ENCODE data around the gene RASA2. TPM values are rescaled to one million over a fixed set of nuclear protein-coding genes. Genes with fewer than 3 reads are reported as not detected.

The RASA2 gene
- polyA plus RNA-seq, 1 of the 3 experiments (the other 2 are of a cell fraction), result 2.4 TPM

DNA sequence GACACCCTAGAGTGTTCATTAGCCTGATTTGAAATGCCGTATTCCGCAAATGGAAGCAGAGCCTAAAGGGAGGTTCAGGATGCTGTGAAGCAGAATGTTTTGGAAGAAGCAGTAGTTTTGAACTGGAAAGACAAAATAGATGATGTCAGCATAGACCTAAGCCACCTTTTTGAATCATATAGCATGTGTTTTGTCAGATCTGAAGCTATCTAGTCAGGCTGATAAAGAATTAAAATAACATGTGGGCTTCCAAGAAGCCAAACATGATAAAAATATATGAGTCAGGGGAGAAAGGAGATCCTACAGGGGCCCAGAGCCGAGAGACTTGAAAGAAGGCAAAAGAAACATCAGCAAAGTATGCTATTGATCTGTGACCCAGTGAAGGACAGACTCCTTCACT is 47.2 kb upstream of the RASA2 start (continued):
- TF ChIP-seq, protein P1, sequence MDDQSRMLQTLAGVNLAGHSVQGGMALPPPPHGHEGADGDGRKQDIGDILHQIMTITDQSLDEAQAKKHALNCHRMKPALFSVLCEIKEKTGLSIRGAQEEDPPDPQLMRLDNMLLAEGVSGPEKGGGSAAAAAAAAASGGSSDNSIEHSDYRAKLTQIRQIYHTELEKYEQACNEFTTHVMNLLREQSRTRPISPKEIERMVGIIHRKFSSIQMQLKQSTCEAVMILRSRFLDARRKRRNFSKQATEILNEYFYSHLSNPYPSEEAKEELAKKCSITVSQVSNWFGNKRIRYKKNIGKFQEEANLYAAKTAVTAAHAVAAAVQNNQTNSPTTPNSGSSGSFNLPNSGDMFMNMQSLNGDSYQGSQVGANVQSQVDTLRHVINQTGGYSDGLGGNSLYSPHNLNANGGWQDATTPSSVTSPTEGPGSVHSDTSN (IDR thresholded peaks at IDR 0.05), result no peak
- TF ChIP-seq NRF1 (IDR thresholded peaks at IDR 0.05; ENCODE audit: low read depth, low read length) (no peak), EP300 (IDR thresholded peaks at IDR 0.05; ENCODE audit: borderline replicate concordance in 1 of 2, low read depth in 1 of 2, low read length in 1 of 2) (no peak), EZH2phosphoT487 (IDR thresholded peaks at IDR 0.05; ENCODE audit: borderline replicate concordance, low read depth) (no peak), RAD21 (IDR thresholded peaks at IDR 0.05; ENCODE audit: low read length) (no peak), FOXJ3 (CRISPR knock-in tag; IDR thresholded peaks at IDR 0.05) (no peak), TCF12 (IDR thresholded peaks at IDR 0.05) (no peak), POLR2AphosphoS5 (IDR thresholded peaks at IDR 0.05; ENCODE audit: low read depth, low read length) (no peak), TEAD4 (IDR thresholded peaks at IDR 0.05; ENCODE audit: borderline replicate concordance, insufficient read depth) (no peak)
- TF ChIP-seq, protein P2, sequence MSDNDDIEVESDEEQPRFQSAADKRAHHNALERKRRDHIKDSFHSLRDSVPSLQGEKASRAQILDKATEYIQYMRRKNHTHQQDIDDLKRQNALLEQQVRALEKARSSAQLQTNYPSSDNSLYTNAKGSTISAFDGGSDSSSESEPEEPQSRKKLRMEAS (IDR thresholded peaks at IDR 0.05; ENCODE audit: low read depth), result no peak

GRCh38 chr3:141440942-141441341 is 45.9 kb upstream of the RASA2 start:
- no peak for DNase-seq
- no peaks in the 10 kb centered on the region for H3K27me3 ChIP-seq (ENCODE audit: insufficient read depth)
- peaks cover 45 to 46% of the 10 kb centered on the region in 2 experiments for H3K36me3 ChIP-seq (replicated peaks in 1 of 2; ENCODE audit: control insufficient read depth in 1 of 2, insufficient read depth in 2 of 2, low read length in 1 of 2)
- H3K79me2 ChIP-seq (ENCODE audit: insufficient read depth), result peaks cover 35% of the 10 kb centered on the region; the same call in 1 of the 2 replicates
- H3K4me3 ChIP-seq (ENCODE audit: low read depth in 2 of 2, low read length in 1 of 2), result no peak overlapping the region
- H4K20me1 ChIP-seq (ENCODE audit: insufficient read depth), result no peaks in the 10 kb centered on the region
- 95% methylated on average over 3 of the region's 3 CpGs for WGBS (ENCODE audit: low lambda C conversion rate)
- H3K9ac ChIP-seq, result no peak overlapping the region
- ChIA-PET POLR2A (no interaction called here), CTCF (interaction anchor here (0.6 to 5.3 kb wide), 12 partner anchors 9 to 81 kb away, joined by 3 to 28 read pairs (median 5); no protein-coding TSS in a partner anchor)
- no peak overlapping the region for H3K4me2 ChIP-seq
- H3K9me2 ChIP-seq, result no peaks in the 10 kb centered on the region
- H3K9me3 ChIP-seq, result no peaks in the 10 kb centered on the region
- H3K27ac ChIP-seq (ENCODE audit: low read depth in 2 of 2, low read length in 1 of 2), result peak overlapping the region in 1 of 2 experiments; percentile 51; a peak in 2 of 4 replicates
- H3K4me1 ChIP-seq (ENCODE audit: control insufficient read depth in 1 of 2, insufficient read depth in 2 of 2, low read depth in 1 of 2, low read length in 1 of 2), result peaks cover 3 to 9% of the 10 kb centered on the region in 2 experiments; a peak in 3 of 4 replicates
- peaks cover 29% of the 10 kb centered on the region for H3F3A ChIP-seq (replicated peaks; ENCODE audit: insufficient read depth)
- H2AFZ ChIP-seq (ENCODE audit: low read depth), result 0 out of 2 replicates have a peak overlapping the region, but pooled peaks have one; percentile 38
- TF ChIP-seq RCOR1 (IDR thresholded peaks at IDR 0.05; ENCODE audit: low read length) (no peak), TAF1 (IDR thresholded peaks at IDR 0.05; ENCODE audit: borderline replicate concordance, low read depth, low read length) (no peak), NRF1 (IDR thresholded peaks at IDR 0.05; ENCODE audit: low read depth, low read length) (no peak), ELF1 (IDR thresholded peaks at IDR 0.05) (no peak), FOSL2 (IDR thresholded peaks at IDR 0.05; ENCODE audit: borderline replicate concordance, low read depth) (no peak), SMC3 (IDR thresholded peaks at IDR 0.05; ENCODE audit: low read depth, low read length) (no peak), EP300 (IDR thresholded peaks at IDR 0.05; ENCODE audit: borderline replicate concordance in 1 of 2, low read depth in 1 of 2, low read length in 1 of 2) (no peak), IRF3 (IDR thresholded peaks at IDR 0.05; ENCODE audit: low read depth, low read length) (no peak)
- TF ChIP-seq, protein P3, sequence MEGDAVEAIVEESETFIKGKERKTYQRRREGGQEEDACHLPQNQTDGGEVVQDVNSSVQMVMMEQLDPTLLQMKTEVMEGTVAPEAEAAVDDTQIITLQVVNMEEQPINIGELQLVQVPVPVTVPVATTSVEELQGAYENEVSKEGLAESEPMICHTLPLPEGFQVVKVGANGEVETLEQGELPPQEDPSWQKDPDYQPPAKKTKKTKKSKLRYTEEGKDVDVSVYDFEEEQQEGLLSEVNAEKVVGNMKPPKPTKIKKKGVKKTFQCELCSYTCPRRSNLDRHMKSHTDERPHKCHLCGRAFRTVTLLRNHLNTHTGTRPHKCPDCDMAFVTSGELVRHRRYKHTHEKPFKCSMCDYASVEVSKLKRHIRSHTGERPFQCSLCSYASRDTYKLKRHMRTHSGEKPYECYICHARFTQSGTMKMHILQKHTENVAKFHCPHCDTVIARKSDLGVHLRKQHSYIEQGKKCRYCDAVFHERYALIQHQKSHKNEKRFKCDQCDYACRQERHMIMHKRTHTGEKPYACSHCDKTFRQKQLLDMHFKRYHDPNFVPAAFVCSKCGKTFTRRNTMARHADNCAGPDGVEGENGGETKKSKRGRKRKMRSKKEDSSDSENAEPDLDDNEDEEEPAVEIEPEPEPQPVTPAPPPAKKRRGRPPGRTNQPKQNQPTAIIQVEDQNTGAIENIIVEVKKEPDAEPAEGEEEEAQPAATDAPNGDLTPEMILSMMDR (IDR thresholded peaks at IDR 0.05), result no peak
